GM19351 (cell line): Measurements from ENCODE around the gene PRDM11.

Source experiments
- ATAC-seq: cut with Tn5 transposase; IDR thresholded peaks from one replicate; pipeline ENCODE4 v1.9.1; 2021; ENCODE audit warnings: mild to moderate bottlenecking, moderate library complexity; ENCODE audit not compliant: unreplicated experiment

The PRDM11 gene

GRCh38 chr11:45209000-45209879 is 62.8 kb downstream of the PRDM11 start:
- ATAC-seq, result no peak

DNA sequence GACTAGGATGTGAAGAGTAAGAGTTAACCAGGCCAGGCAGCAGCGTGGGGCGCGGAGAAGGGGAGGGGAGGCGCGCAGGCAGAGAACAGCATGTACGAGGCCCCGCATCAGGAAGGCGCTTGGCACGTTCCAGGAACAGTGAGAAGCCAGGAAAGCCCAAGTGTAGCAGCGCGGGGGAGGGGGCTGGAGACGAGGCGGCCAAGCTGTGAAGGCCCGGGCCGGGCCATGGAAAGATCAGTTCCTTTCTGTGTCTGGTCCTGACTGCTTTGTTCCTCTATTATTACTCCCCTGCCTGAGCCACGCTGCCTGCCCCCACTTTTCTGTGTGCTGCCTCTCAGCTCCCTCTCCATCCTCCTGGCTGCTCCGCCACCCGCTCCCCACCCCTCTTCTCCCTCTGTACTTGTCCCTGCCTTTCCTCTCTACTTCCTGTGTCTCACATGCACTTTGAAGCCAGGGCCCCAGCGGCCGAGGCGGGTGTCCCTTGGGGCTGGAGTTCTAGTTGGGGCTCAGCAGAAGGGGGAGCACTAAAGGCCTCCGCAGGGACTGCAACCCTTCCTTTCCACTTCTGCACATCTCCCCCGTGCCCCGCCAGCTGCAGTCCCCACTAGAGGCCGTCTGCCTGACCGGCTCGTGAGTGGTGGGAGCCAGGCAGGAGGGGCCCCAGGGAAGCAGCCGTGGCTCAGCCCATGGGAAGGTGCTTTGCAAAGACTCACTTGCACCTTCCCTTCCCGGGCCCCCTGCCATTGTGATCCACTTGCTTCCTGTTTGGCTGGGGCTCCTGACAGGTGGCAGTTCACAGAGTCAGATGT is 63.7 kb downstream of the PRDM11 start:
- ATAC-seq, result no peak

GRCh38 chr11:45210846-45211245 is 64.4 kb downstream of the PRDM11 start:
- ATAC-seq, result no peak

DNA sequence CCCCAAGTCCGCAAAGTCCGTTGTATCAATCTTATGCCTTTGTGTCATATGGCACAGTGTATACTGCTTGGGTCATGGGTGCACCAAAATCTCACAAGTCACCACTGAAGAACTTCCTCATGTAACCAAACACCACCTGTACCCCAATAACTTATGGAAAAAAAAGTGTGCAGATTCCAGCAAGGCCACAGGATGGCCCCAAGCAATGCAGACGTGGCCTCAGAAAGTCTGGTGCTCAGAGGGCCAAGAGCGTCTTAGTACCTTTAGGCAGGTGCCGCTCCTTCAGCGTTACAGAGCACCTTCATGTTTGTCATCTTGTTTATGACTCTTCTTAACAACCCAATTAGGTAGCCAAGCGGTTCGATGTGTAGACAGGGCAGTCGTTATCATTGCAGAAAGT is 65.3 kb downstream of the PRDM11 start:
- no peak for ATAC-seq

DNA sequence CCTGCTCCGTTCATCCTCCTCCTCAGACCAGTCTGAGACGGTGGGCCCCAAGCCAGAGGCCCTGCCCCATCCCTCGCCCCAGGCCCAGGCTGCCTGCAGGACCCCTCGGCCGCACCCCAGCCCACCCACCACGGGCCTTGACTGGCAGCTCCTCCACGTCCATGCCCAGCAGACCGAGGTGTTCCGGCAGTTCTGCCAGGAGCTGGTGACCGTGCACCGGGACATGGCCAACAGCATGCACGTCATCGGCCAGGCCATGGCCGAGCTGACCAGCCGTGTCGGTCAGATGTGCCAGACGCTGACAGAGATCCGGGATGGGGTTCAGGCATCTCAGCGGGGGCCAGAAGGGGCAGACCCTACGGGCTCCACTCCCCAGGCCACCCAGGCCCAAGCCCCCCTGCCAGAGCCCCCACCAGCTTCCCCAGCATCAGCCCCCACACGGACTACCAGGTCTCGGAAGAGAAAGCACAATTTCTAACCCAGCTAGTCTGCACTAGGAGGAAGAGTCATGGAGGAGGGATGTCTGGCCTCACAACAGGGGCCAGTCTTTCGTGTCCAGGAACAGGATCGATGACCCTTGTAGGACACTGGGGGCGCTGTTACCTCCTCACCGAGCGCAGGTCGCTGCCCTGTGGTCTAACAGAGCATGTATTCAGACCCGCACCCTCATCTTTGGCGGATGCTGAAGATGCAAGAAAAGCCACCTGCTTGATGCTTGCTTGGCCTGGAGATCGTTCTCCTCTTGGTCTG is 66.3 kb downstream of the PRDM11 start:
- ATAC-seq, result no peak

DNA sequence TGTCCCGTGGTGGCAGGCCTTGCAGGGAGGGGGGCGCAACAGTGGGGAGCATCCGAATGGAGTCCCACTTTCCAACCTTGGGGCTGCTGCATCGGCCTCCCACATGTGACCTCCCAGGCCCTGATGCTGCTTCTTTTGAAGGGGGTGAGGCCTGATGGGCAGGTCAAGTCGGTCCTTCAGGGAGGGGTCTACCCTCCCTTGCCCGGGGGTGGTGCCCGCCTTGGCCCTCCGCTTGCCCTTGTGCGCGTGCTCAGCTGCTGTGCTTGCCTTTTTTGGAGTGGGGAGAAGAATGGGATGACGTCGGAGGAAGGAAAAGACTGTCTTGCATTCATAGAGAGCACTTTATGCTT is 66.9 kb downstream of the PRDM11 start:
- ATAC-seq, result no peak

GRCh38 chr11:45213717-45214116 is 67.3 kb downstream of the PRDM11 start:
- no peak for ATAC-seq

DNA sequence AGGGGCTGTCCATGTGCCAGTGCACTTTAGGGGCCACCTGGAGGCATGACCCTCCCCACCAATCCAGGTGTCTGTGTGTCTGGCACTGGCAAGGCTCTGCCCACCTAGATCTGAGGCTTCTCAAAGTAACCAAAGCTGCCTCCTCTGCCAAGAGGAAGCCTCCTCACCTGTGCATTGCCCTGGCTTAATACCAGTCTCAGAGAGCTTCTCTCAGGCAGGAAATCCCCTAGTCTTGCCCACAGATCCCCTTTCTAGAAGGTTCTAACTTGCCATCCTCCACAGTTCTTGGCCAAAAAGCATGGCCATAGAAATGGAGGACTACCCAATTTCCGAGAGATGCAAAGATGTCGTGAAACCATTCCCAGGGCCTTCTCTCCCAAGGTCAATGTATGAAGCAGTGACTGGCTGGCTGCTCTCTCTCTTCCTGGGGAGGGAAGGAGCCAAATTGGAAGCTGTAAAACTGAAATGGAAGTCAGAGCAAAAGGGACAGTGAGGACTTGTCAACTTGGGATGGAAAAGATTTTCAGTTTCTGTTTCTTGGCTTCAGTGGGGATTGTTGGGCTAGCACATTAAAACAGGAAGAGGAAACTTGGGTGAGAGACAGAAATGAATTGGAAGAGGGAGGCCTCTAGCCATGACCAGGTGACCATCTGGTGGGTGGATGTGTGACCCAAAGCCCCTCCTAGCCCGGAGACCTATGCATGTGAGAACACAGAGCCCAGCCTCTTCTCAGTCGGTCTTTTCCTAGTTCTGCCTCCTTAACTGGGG is 68.8 kb downstream of the PRDM11 start:
- no peak for ATAC-seq

DNA sequence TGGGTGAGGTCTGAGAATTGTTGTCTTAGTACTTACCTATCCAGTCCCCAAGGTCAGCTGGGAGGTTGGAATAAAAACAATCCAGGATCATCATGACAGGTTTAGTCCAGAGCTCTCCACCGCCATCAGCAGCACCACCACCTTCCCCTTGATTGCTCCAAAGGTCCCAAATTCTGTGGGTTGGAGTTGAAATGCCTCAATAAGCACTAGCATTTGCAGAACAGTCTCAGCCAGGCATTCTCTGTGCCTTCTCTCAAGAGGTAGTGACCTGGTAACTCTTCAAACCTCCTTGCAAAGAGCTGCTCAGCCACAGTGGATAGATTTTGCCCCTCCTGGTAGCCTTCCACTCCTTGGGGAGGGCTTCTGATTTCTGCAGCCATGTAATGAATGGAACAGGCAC is 69.6 kb downstream of the PRDM11 start:
- no peak for ATAC-seq

DNA sequence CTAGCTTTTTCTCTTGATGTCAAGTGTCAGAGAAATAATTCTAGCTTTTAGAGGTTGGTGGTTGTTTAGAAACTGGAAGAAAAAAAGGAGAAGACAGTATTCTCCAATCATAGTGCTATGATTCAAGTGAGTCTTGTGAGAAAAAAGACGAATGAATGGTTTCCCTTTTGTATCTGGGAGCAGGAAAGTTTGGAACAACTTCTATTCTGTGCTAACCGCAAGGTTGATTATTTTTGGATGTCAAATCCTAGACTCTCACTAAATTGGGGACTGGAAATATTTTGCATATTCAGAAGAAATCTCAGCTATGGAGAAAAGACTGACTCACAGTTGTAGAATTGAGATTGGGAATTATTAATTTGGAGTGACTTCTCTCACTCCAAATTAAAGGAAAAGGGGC is 70.5 kb downstream of the PRDM11 start:
- no peak for ATAC-seq

- no peak for ATAC-seq
Measured at GRCh38 chr11:45217991-45218390, 71.6 kb downstream of the PRDM11 start.

DNA sequence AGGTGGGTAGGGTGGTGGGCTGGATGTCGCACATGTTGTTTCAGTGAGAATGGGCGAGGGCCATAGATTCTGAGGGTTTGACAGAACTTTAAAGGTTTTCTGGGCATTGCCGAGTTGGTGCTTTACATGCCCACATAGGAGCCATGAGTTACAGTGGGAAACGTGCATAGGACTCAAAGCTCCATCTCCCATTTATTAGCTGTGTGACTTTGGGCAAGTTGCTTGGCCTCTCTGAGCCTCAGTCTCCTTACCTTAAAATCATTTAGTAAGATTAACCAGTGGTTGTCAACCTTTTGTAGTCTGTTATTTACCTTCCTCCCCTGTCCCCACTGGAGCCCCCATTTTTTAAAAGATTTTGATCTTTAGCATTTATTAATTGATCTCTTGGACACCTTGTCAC is 72.3 kb downstream of the PRDM11 start:
- no peak for ATAC-seq

DNA sequence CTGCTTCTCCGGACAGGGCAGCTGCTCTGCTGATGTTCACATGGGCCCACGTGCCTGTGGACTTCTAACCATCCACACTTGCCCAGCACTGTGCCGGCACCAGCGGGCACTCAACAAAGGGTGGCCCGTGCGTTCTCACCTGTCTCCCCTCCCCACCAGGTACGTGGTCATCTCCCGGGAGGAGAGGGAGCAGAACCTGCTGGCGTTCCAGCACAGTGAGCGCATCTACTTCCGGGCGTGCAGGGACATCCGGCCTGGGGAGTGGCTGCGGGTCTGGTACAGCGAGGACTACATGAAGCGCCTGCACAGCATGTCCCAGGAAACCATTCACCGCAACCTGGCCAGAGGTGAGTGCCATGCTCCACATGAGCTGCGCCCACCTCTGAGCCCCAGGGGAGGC is 73.0 kb downstream of the PRDM11 start:
- no peak for ATAC-seq

DNA sequence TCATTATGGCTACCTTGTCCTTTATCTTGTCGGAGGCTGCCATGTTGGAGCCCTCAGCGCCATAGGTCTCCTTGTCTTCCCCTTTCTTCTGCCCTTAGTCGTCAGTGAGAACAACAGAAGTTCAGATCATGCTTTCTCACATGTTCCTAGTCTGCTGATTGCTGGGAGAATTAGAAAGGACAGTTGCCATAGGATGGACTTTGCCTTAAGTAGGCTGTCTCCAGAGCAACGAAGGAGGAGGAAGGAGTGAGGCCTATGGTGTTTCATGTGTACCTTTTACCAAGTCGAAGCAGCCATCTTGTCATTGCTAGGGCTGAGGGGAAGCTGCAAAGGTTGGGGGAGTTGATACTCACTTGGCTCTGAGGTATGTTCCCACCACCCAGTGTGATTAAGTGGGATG is 77.1 kb downstream of the PRDM11 start:
- ATAC-seq, result no peak

GRCh38 chr11:45224766-45225165 is 78.3 kb downstream of the PRDM11 start:
- ATAC-seq, result no peak

DNA sequence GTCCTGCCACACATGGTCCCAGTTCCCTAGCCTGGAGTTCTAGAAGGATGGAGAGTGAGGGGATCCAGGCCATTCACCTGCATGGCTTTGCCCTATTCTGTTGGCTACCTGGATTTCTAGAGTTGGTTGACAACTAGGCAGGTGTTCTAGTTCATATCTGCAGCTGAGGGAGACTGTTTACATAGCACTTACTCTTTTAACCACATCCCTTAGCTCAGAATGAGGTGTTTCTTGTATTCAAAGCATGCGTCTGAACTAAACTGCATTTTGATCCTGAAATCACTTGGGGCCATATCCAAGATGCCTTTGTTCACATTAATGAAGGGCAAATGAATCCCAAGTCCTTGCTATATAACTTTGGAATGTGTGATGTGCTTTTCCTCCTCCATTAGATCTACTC is 78.8 kb downstream of the PRDM11 start:
- no peak for ATAC-seq

DNA sequence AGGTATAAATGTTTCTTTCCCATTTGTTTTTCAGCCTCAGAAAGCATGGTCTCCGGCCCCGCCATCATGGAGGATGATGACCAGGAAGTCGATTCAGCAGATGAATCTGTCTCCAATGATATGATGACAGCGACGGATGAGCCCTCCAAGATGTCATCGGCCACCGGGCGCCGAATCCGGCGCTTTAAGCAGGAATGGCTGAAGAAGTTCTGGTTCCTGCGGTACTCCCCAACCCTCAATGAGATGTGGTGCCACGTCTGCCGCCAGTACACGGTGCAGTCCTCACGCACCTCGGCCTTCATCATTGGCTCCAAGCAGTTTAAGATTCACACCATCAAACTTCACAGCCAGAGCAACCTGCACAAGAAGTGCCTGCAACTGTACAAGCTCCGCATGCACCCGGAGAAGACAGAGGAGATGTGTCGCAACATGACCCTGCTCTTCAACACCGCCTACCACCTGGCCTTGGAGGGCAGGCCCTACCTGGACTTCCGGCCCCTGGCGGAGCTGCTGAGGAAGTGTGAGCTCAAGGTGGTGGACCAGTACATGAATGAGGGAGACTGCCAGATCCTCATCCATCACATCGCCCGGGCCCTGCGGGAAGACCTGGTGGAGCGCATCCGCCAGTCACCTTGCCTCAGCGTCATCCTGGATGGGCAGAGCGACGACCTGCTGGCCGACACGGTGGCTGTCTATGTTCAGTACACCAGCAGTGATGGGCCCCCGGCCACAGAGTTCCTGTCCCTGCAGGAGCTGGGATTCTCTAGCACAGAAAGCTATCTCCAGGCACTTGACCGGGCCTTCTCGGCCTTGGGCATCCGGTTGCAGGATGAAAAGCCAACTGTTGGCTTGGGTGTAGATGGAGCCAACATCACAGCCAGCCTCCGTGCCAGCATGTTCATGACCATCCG is 79.8 kb downstream of the PRDM11 start:
- no peak for ATAC-seq

DNA sequence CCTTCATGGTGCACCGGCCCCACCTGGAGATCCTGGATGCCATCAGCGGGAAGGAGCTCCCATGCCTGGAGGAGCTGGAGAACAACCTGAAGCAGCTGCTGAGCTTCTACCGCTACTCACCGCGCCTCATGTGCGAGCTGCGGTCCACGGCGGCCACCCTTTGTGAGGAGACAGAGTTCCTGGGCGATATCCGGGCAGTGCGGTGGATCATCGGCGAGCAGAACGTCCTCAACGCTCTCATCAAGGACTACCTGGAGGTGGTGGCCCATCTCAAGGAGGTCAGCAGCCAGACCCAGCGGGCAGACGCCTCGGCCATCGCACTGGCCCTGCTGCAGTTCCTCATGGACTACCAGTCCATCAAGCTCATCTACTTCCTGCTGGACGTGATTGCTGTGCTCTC is 80.5 kb downstream of the PRDM11 start:
- no peak for ATAC-seq

- ATAC-seq, result no peak
Measured at GRCh38 chr11:45227836-45228235, 81.4 kb downstream of the PRDM11 start.
